ENCODE results near the gene UNC5C.
"Not testable (repeated sequence)": the region's sequence is repeated elsewhere in the genome, so short reads cannot be mapped to it uniquely, and the experiment has no call there.

Gene UNC5C

DNA sequence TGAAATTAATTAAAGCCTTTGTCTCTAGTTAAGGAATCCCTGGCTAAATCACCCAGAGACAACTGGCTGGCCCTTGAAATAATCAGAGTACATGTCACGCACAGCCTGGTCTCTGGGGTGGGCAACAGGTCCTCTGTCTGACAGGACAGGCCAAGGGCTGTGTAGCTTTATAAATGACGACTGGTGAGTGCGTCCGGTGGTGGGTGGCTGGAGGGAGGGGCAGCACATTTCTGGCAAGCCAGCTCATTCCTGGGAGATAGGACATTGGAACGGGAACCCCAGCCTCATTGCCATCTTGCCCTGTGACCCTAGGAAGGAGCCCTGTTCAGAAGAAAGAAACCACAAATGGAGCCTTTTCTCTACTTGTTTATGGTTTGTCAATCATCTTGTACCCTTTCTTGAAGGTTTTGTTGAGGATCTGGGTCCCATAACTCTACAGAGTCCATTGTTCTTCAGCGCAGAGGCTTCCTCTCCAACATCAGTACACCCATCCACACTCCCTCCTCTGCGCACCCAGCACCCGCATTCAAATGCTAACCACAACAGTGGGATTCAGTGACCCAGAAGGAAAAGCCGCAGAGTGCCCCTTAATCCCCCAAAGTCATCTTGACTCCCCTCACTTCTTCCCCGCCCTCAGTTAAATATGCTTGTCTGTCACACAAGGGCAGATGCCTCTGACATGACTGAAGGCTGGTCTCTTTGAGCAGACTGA is 368.1 kb downstream of the UNC5C start:
- DNase-seq (ENCODE audit: low spot score): no peak

DNA sequence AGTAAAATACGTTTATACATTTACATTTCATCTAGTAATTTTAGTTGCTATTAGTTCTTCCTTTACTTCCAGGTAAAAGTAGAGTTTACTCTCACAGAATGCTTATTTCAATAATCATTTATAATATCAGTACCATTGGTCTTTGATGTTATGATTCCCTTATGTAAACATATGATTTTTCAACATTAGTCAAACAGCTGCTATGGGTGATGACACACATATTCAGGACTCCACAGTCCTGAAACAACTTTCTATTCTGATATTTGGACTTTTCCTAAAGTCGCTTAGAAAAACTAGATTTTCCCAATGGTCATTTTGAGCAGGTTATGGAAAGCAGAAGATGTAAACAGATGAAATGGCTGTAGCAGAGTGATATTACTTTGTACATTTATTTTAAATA is 369.8 kb downstream of the UNC5C start:
- no peak for DNase-seq (ENCODE audit: low spot score)

DNA sequence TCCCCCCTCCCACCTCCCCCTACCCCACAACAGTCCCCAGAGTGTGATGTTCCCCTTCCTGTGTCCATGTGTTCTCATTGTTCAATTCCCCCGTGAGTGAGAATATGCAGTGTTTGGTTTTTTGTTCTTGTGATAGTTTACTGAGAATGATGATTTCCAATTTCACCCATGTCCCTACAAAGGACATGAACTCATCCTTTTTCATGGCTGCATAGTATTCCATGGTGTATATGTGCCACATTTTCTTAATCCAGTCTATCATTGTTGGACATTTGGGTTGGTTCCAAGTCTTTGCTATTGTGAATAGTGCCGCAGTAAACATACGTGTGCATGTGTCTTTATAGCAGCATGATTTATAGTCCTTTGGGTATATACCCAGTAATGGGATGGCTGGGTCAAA is 377.4 kb downstream of the UNC5C start:
- DNase-seq (ENCODE audit: low spot score): not testable (repeated sequence)

DNA sequence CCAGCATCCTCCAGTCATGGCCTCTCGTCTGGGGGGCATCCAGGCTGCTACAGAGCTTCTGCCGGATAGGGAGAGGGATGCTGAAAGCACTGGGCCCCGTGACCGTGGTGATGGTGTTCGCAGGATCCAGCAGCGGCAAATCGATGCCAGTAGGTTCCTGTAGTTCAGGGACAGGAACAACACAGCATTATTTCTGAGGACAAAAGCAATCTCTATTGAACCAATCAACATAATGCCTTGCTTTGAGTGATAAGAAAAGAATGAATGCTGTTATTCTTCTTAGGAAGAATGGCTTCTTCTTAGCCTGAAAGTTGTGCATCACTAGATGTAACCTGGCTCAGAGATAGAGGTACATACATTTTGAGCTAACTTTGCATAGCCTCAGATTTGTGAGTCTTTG is 378.6 kb downstream of the UNC5C start:
- no peak for DNase-seq (ENCODE audit: low spot score)

- no peak for DNase-seq (ENCODE audit: low spot score)
Observed at GRCh38 chr4:95167805-95168204, 381.0 kb downstream of the UNC5C start.

- peak; percentile 17 for DNase-seq (ENCODE audit: low spot score)
Observed at GRCh38 chr4:95165926-95166524, 382.7 kb downstream of the UNC5C start.

DNA sequence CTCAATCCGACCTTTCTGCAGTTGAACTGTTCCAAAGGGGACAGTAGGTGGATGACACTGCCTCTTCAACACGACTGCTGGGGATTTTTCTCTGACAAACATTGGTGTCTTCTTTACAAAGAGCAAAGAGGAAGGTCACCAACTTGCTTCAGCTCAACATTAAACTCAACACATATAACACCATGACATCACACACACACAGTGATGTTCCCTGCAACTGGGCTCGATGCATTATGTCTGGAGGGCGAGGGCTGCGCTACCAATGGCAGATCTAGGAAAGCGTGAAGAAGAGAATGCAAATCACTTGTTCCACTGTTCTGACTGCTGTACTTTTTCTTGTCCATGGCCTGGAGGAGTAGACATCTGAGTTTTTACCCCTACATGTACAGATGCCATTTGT is 385.9 kb downstream of the UNC5C start:
- no peak for DNase-seq (ENCODE audit: low spot score)

- DNase-seq (ENCODE audit: low spot score): no peak
Observed at GRCh38 chr4:95161781-95162469, 386.8 kb downstream of the UNC5C start.

DNA sequence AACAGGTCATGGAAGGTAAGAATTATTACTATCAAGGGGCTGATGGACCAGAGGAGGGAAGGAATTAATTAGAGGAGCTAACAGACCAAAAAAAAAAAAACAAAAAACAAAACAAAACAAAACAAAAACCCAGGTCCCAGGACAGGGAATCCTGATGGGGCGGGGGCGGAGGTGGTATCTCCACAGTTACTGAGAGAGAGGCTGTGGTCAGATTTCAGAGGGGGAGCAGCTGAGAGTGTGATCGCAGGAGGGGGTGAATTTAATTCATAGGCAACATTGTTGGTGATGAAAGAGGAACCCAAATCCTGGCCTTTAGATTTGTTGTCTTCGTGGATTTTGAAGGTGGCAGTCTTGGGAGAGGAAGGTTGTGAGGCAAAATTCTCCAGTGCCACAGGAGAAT is 389.4 kb downstream of the UNC5C start:
- DNase-seq (ENCODE audit: low spot score): no peak

GRCh38 chr4:95158626-95159025 is 390.1 kb downstream of the UNC5C start:
- no peak for DNase-seq (ENCODE audit: low spot score)

DNA sequence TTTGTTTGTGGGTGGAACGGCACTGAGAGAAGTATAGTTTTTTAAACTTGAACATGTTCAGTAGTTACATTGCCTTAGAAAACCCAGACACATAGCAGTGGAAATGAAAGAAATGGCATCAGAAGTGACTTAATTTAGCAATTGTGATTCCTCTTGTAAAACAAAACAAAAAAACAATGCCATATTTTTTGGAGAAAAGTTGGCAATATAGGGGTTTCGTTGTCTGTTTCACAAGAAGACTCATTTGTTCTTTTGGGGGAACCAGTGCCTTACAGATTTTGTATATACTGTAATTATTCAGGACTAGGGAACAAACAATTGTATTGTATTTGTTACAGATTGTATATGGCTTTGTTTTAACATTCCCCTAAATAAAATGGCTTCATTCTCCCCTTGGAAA is 390.7 kb downstream of the UNC5C start:
- DNase-seq (ENCODE audit: low spot score): no peak

DNA sequence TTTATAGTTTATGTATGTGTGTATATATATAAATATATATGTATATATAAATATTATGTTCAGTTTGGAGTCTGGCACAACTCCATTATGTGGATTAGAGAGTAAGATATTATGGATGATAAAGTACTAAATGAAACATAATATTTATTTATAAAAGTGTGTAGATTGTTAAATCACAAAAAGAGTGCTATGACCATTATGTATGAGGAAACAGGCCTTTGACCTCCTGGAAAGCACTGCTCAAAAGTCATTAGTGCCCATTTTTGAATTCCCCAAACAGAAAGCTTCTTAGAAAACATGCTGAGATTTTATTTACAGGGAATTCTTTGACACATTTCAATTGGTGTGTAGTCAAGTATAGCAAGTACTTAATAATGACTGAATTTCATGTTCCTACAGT is 391.2 kb downstream of the UNC5C start:
- no peak for DNase-seq (ENCODE audit: low spot score)

DNA sequence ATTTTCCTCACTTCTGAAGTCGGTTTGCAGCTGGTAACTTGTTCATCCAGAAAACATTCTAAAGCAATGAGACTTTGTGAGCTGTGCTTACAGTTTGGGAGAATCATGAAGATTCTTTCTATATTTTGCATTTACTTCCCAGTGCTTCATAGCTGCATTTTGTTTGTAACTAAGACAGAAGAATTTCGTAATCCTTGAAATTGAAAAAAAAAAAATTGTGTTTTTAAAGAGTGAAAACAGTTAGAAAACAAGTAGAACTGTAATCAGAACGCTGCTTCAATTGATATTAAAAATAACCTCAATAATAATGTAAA is 392.4 kb downstream of the UNC5C start:
- DNase-seq (ENCODE audit: low spot score): no peak

DNA sequence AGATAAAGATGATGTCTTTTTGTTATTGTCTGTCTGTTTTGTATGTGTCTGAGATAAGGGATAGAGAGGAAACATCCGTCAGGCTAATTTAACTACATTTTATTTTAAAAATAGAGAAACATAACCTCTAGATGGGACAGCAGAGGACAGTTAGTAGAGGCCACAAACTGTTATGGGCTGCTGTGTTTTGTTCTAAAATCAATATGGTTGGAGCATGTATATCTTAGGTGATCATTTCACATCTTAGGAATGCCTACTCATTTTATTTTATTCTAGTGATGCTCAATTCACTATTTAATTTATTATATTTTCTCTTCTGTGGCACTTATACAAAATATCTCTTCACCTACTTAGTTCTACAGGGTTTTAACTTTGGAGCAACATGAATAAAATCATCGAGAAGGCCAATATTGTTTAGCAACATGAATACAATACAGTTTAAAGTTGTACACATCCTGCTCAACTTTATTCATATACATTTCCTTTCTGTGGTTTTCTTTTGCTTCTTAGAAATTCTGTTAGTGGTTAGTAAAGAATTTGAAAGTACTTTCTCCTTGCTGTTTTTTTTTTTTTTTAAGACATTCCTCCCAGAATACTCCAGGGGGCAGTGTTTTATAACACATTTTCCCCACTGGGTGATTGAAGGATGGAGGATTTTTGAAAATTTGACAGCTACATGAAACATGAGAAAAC is 392.9 kb downstream of the UNC5C start:
- DNase-seq (ENCODE audit: low spot score): no peak

DNA sequence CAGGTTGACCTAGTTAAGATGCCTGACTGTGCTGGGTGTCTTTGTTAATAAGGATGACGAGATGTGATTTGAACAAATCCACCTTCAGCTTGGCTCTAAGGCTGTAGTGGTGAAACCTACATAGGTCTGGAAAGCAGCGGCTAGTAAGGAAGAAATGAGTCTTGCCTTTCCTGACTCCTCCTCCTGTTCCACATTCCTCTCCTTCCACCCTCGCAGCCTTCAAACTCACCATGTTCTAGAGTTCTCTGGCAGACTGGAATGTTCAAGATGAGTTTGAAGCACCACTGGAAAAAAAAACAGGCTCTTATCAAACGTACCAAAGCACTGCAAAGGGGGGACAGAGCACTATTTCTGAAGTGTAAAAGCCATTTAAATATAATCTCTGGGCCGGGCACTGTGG is 395.6 kb downstream of the UNC5C start:
- DNase-seq (ENCODE audit: low spot score): no peak

GRCh38 chr4:95151255-95151654 is 397.5 kb downstream of the UNC5C start:
- DNase-seq (ENCODE audit: low spot score): no peak

DNA sequence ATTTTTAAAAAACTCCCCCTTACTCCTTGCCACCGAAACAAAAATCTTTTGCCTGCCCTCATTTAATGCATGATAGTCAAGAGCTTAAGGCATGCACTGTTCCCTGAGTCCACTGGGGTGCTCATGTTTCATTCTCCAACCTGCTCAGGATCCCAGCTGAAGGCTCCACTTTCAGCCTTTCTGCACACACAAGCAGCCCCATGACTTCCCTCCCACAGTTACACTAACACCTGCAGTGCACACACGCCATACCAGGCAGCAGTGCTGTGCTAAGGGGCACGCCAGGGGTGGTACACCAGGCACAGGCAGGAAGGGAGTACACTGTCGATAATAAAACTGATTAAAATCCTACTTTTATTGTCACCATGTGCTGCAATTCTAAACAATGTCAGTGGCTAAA is 405.8 kb downstream of the UNC5C start:
- DNase-seq (ENCODE audit: low spot score): no peak

- DNase-seq (ENCODE audit: low spot score): no peak
Observed at GRCh38 chr4:95141361-95141760, 407.4 kb downstream of the UNC5C start.

GRCh38 chr4:95139424-95139823 is 409.3 kb downstream of the UNC5C start:
- not testable (repeated sequence) for DNase-seq (ENCODE audit: low spot score)

DNA sequence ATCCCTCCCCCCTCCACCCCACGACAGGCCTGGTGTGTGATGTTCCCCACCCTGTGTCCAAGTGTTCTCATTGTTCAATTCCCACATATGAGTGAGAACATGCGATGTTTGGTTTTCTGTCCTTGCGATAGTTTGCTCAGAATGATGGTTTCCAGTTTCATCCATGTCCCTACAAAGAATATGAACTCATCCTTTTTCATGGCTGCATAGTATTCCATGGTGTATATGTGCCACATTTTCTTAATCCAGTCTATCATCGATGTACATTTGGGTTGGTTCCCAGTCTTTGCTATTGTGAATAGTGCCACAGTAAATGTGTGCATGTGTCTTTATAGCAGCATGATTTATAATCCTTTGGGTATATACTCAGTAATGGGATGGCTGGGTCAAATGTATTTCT is 414.8 kb downstream of the UNC5C start:
- not testable (repeated sequence) for DNase-seq (ENCODE audit: low spot score)

GRCh38 chr4:95129821-95130311 is 418.9 kb downstream of the UNC5C start:
- DNase-seq (ENCODE audit: low spot score): no peak

DNA sequence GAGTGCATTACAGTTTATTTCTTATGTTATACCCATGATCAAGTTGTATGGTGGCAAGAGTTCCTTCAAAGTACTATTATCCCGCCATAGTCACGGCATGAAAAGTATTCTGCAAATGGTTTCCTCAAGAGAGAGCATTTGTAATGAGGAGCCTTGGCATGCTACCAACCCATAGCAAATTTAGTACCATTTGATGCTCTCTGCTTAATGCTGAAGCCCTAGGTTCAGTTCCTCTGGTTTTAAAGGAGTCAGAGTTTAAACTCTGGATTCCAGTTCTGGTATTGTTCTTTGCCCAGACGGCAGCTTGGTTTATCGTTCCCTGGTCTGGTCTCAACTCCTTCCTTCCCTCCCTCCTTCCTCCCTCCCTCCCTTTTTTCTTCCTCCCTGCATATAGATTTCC is 419.7 kb downstream of the UNC5C start:
- DNase-seq (ENCODE audit: low spot score): no peak

All from hematopoietic multipotent progenitor cell treated with erythropoietin and hydrocortisone succinate and interleukin-3 and kit ligand, for 17 days (in vitro differentiated cells).